Measurements from ENCODE around the gene RTKN.
A peak's percentile ranks its signal among the peaks of the same experiment; 100 is the strongest.
"Not testable (repeated sequence)": the region's sequence is repeated elsewhere in the genome, so short reads cannot be mapped to it uniquely, and the experiment has no call there.

Gene RTKN

GRCh38 chr2:74438248-74438647 lies 3.5 kb downstream of the RTKN start:
- no peak for DNase-seq

GRCh38 chr2:74436848-74437695 lies 4.7 kb downstream of the RTKN start:
- DNase-seq = no peak

- DNase-seq = no peak
Observed at GRCh38 chr2:74436111-74436805, 5.5 kb downstream of the RTKN start.

- DNase-seq = no peak
Observed at GRCh38 chr2:74430502-74430901, 11.2 kb downstream of the RTKN start.

- no peak for DNase-seq
Observed at GRCh38 chr2:74429487-74430451, 12.0 kb downstream of the RTKN start.

- no peak for DNase-seq
Observed at GRCh38 chr2:74428675-74429074, 13.1 kb downstream of the RTKN start.

GRCh38 chr2:74427551-74427950 lies 14.2 kb downstream of the RTKN start:
- DNase-seq = no peak

GRCh38 chr2:74426181-74426758 lies 15.5 kb downstream of the RTKN start:
- no peak for DNase-seq

- DNase-seq = no peak
Observed at GRCh38 chr2:74425523-74425922, 16.2 kb downstream of the RTKN start.

- no peak for DNase-seq
Observed at GRCh38 chr2:74424995-74425406, 16.7 kb downstream of the RTKN start.

GRCh38 chr2:74424139-74424992 lies 17.4 kb downstream of the RTKN start:
- no peak for DNase-seq

- DNase-seq = no peak
Observed at GRCh38 chr2:74423231-74424095, 18.3 kb downstream of the RTKN start.

GRCh38 chr2:74421221-74421870 lies 20.4 kb downstream of the RTKN start, which contains the start of the genes C2orf81 and WDR54:
Gene C2orf81, minus strand, starts transcription at chr2:74421619. Its CDS starts 59 bp downstream, at chr2:74421560.
Gene WDR54, plus strand, starts transcription at chr2:74421730. Its CDS starts 424 bp downstream, at chr2:74422154.
- peak; percentile 93 for DNase-seq

- not testable (repeated sequence) for DNase-seq
Observed at GRCh38 chr2:74420443-74421103, 21.2 kb downstream of the RTKN start.

- DNase-seq = no peak
Observed at GRCh38 chr2:74420006-74420405, 21.7 kb downstream of the RTKN start.

GRCh38 chr2:74419345-74419744 lies 22.4 kb downstream of the RTKN start:
- DNase-seq = no peak

- DNase-seq = no peak
Observed at GRCh38 chr2:74418312-74418711, 23.4 kb downstream of the RTKN start.

GRCh38 chr2:74417763-74418162 lies 24.0 kb downstream of the RTKN start:
- DNase-seq = no peak

GRCh38 chr2:74417197-74417596 lies 24.5 kb downstream of the RTKN start:
- no peak for DNase-seq

All from DMS79 treated with DMSO at 0.1 percent for 48 hours (cell line).